DMS153 treated with DMSO at 0.1 percent for 48 hours (cell line): ENCODE measurements around the gene TBC1D8.

Source experiments
- DNase-seq: peaks from one replicate; lab custom pipeline; 2025; ENCODE audit not compliant: unreplicated experiment; lab: John Stamatoyannopoulos, UW

Gene TBC1D8

GRCh38 chr2:100982431-100982861 lies 168.7 kb downstream of the TBC1D8 start:
- DNase-seq: no peak

- no peak for DNase-seq
These were observed 170.2 kb downstream of the TBC1D8 start for GRCh38 chr2:100981011-100981410.

- no peak for DNase-seq
These were observed 171.1 kb downstream of the TBC1D8 start for GRCh38 chr2:100980046-100980445.

GRCh38 chr2:100978582-100979191 lies 172.5 kb downstream of the TBC1D8 start:
- no peak for DNase-seq

- no peak for DNase-seq
These were observed 173.7 kb downstream of the TBC1D8 start for GRCh38 chr2:100977511-100977910.

- DNase-seq: no peak
These were observed 174.4 kb downstream of the TBC1D8 start for GRCh38 chr2:100976645-100977391.

GRCh38 chr2:100976061-100976460 lies 175.1 kb downstream of the TBC1D8 start:
- no peak for DNase-seq

GRCh38 chr2:100975521-100975785 lies 175.7 kb downstream of the TBC1D8 start:
- DNase-seq: no peak

- no peak for DNase-seq
These were observed 176.3 kb downstream of the TBC1D8 start for GRCh38 chr2:100974712-100975520.

GRCh38 chr2:100972452-100972851 lies 178.7 kb downstream of the TBC1D8 start:
- DNase-seq: no peak

GRCh38 chr2:100971221-100971620 lies 180.0 kb downstream of the TBC1D8 start:
- DNase-seq: no peak

- DNase-seq: no peak
These were observed 181.2 kb downstream of the TBC1D8 start for GRCh38 chr2:100969998-100970397.

GRCh38 chr2:100968146-100969145 lies 182.7 kb downstream of the TBC1D8 start:
- no peak for DNase-seq

- DNase-seq: no peak
These were observed 183.5 kb downstream of the TBC1D8 start for GRCh38 chr2:100967716-100968115.

GRCh38 chr2:100965596-100965995 lies 185.6 kb downstream of the TBC1D8 start:
- DNase-seq: no peak

GRCh38 chr2:100964681-100965169 lies 186.5 kb downstream of the TBC1D8 start:
- DNase-seq: no peak

GRCh38 chr2:100964222-100964621 lies 187.0 kb downstream of the TBC1D8 start:
- no peak for DNase-seq

- DNase-seq: no peak
These were observed 188.2 kb downstream of the TBC1D8 start for GRCh38 chr2:100963026-100963375.

- DNase-seq: no peak
These were observed 188.7 kb downstream of the TBC1D8 start for GRCh38 chr2:100962366-100963025.

GRCh38 chr2:100960688-100961087 lies 190.5 kb downstream of the TBC1D8 start:
- DNase-seq: no peak
